Upper lobe of left lung (tissue), 4 donors: ENCODE results near the gene SH3GL1.

Experiments used
- CTCF ChIP-seq, 6 experiments: fragments of 450-650 bp in 4 of 6; fragments of 200-600 bp in 2 of 6; sonication (generic) in 2 of 6; IDR thresholded peaks; one replicate each; pipeline ENCODE4 v1.5.1; 2016 to 2019; ENCODE audit warnings: antibody characterized with exemption in 6 of 6
- POLR2AphosphoS5 ChIP-seq, 2 donors: sonication (generic); formaldehyde crosslinking; IDR thresholded peaks; one replicate each; pipeline ENCODE4 v1.5.1; 2017; ENCODE audit warnings: antibody characterized with exemption in 2 of 2

- TF ChIP-seq CTCF (IDR thresholded peaks at IDR 0.05) (no peak), POLR2AphosphoS5 (IDR thresholded peaks at IDR 0.05) (no peak)
Observed at GRCh38 chr19:4390567-4391305, 9.6 kb downstream of the SH3GL1 start.
